Hematopoietic multipotent progenitor cell (in vitro differentiated cells): ENCODE data around the gene NAB2. TPM values are rescaled to one million over a fixed set of nuclear protein-coding genes. Genes with fewer than 3 reads are reported as not detected.
A peak's percentile ranks its signal among the peaks of the same experiment; 100 is the strongest.

Experiments used
- DNase-seq, 3 donors: peaks; one replicate each; pipeline ENCODE4 v3.0.0-alpha.2; 2011 to 2015; ENCODE audit warnings: low read depth in 2 of 3, low spot score in 2 of 3
- total RNA-seq: library from RNA; depleted of rRNA; stranded (reverse); fragments of >200 nt; gene quantifications from one replicate; pipeline ENCODE4 v1.2.3, GENCODE V29; 2012

The NAB2 gene
- total RNA-seq, 1 donor, result 21.0 TPM

- DNase-seq, result no peak
Observed at GRCh38 chr12:57129321-57129842, 40.5 kb downstream of the NAB2 start.

GRCh38 chr12:57129889-57130288, 41.0 kb downstream of the NAB2 start:
- DNase-seq, result peak in 2 of 3 donors; percentile 26 to 35

- no peak for DNase-seq
Observed at GRCh38 chr12:57130941-57131340, 42.0 kb downstream of the NAB2 start.

- no peak for DNase-seq
Observed at GRCh38 chr12:57131896-57132744, 43.2 kb downstream of the NAB2 start.

GRCh38 chr12:57133013-57133569, 44.2 kb downstream of the NAB2 start:
- no peak for DNase-seq

GRCh38 chr12:57133916-57134315, 45.0 kb downstream of the NAB2 start:
- no peak for DNase-seq

GRCh38 chr12:57134949-57135348, 46.0 kb downstream of the NAB2 start:
- no peak for DNase-seq

- no peak for DNase-seq
Observed at GRCh38 chr12:57135527-57136326, 46.8 kb downstream of the NAB2 start.

- no peak for DNase-seq
Observed at GRCh38 chr12:57138526-57139272, 49.8 kb downstream of the NAB2 start.

- DNase-seq, result no peak
Observed at GRCh38 chr12:57139796-57140649, 51.1 kb downstream of the NAB2 start.

- no peak for DNase-seq
Observed at GRCh38 chr12:57141249-57141648, 52.3 kb downstream of the NAB2 start.

- DNase-seq, result no peak
Observed at GRCh38 chr12:57142121-57142520, 53.2 kb downstream of the NAB2 start.

- DNase-seq, result no peak
Observed at GRCh38 chr12:57142727-57143126, 53.8 kb downstream of the NAB2 start.

GRCh38 chr12:57143454-57143853, 54.5 kb downstream of the NAB2 start:
- no peak for DNase-seq

Other genes starting within 250 kb of the NAB2 start
- gene SDR9C7, start 154.7 kb upstream of the NAB2 start, total RNA-seq, result not detected
- under 0.01 TPM for gene RDH16, start 131.5 kb upstream of the NAB2 start, total RNA-seq
- gene ZBTB39, start 82.6 kb upstream of the NAB2 start, total RNA-seq, result 9.4 TPM
- gene TAC3, start 72.6 kb upstream of the NAB2 start, total RNA-seq, result not detected
- gene MYO1A, start 39.0 kb upstream of the NAB2 start, total RNA-seq, result under 0.01 TPM
- 8.6 TPM for gene NEMP1, start 10.3 kb upstream of the NAB2 start, total RNA-seq
- 115 TPM for gene STAT6, start 22.2 kb downstream of the NAB2 start, total RNA-seq
- 6.2 TPM for gene LRP1, start 39.4 kb downstream of the NAB2 start, total RNA-seq
- not detected for gene LRP1-AS, start 58.5 kb downstream of the NAB2 start, total RNA-seq
- gene NXPH4, start 127.7 kb downstream of the NAB2 start, total RNA-seq, result not detected
- 334 TPM for gene SHMT2, start 140.6 kb downstream of the NAB2 start, total RNA-seq
- 1.1 TPM for gene STAC3, start 162.1 kb downstream of the NAB2 start, total RNA-seq